ENCODE data around the gene LSS.

Gene LSS

DNA sequence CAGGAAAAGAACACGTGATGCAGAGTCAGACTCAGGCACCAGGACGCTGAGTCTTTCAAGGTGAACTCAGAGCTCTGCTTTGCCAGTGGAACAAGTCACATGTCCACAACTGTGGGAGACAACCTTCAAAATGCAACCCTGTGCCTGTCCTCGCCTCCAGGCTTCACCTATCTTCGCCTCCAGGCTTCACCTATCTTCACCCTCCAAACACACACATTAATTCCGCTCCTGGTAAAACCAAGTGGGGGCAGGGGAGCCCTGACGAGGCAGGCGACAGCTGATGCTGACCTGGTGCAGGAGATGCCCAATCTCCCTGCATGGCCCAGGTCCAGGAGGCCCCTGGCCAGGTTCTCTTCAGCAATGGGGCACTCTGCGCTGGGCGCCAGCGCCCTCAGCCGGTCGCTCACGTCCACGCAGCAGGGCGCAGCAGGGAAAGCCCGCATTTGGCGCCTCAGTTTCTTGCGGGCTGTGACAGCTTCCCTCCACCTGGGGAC is 28.0 kb upstream of the LSS start:
- Histone ChIP-seq H3K9ac (ENCODE audit: low read depth, low read length, poor library complexity, severe bottlenecking) (peak overlapping the region; percentile 80), H3K4me3 (ENCODE audit: low read length, poor library complexity, severe bottlenecking) (no peak overlapping the region), H4K20me1 (ENCODE audit: insufficient read depth, low read length, poor library complexity, severe bottlenecking) (no peaks in the 10 kb centered on the region), H3K4me2 (ENCODE audit: low read depth, low read length, poor library complexity, severe bottlenecking) (no peak overlapping the region), H3K9me2 (replicated peaks; ENCODE audit: low read depth, low read length) (no peaks in the 10 kb centered on the region), H3K9me3 (ENCODE audit: insufficient read depth, low read depth, low read length) (no peaks in the 10 kb centered on the region), H3K27me3 (ENCODE audit: insufficient read depth, low read length, poor library complexity, severe bottlenecking) (no peaks in the 10 kb centered on the region), H3F3A (ENCODE audit: low read depth) (peaks cover 10% of the 10 kb centered on the region), H3K79me2 (ENCODE audit: insufficient read depth, low read length) (no peaks in the 10 kb centered on the region), H3K4me1 (ENCODE audit: insufficient read depth, low read length, poor library complexity, severe bottlenecking) (peaks cover 40% of the 10 kb centered on the region), H3K36me3 (ENCODE audit: insufficient read depth, low read length) (peaks cover 63% of the 10 kb centered on the region; the same call in 1 of the 2 replicates), H2AFZ (ENCODE audit: low read length) (no peak overlapping the region)
- TF ChIP-seq EZH2phosphoT487 (IDR thresholded peaks at IDR 0.05; ENCODE audit: borderline replicate concordance) = no peak
- TF ChIP-seq, protein P1, sequence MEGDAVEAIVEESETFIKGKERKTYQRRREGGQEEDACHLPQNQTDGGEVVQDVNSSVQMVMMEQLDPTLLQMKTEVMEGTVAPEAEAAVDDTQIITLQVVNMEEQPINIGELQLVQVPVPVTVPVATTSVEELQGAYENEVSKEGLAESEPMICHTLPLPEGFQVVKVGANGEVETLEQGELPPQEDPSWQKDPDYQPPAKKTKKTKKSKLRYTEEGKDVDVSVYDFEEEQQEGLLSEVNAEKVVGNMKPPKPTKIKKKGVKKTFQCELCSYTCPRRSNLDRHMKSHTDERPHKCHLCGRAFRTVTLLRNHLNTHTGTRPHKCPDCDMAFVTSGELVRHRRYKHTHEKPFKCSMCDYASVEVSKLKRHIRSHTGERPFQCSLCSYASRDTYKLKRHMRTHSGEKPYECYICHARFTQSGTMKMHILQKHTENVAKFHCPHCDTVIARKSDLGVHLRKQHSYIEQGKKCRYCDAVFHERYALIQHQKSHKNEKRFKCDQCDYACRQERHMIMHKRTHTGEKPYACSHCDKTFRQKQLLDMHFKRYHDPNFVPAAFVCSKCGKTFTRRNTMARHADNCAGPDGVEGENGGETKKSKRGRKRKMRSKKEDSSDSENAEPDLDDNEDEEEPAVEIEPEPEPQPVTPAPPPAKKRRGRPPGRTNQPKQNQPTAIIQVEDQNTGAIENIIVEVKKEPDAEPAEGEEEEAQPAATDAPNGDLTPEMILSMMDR (conservative IDR thresholded peaks at IDR 0.05; ENCODE audit: low read length) = no peak

DNA sequence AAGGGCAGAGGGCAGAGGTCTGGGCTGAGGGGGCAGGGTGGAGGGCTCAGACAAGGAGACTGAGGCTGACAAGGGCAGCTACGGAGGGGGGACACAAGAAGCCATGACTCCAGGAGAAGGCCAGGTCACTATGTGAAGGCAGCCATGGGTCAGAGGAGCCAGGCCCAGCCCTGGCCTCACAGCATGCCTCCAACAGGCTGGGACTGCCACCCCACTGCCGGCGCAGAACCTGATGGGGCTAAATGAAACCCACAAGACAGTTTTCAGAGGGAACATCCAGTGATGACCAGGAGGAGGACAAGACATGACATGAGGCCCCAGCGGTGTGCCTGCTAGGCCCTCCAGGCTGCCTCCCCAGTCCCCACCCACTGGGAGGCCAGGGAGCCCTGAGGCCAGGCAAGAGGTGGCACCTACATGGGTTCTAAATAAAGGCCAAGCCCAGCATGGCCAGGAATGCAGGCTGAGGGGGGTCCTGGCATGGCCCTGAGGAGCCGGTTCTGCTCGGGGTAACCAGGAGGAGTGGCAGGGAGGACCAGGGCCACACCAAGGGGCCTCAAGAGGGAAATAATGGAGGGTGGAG is 27.3 kb upstream of the LSS start:
- Histone ChIP-seq H3K9me3 (ENCODE audit: insufficient read depth, low read depth, low read length) (no peaks in the 10 kb centered on the region), H3K4me1 (ENCODE audit: insufficient read depth, low read length, poor library complexity, severe bottlenecking) (peaks cover 40% of the 10 kb centered on the region), H4K20me1 (ENCODE audit: insufficient read depth, low read length, poor library complexity, severe bottlenecking) (no peaks in the 10 kb centered on the region), H3K4me2 (ENCODE audit: low read depth, low read length, poor library complexity, severe bottlenecking) (no peak overlapping the region), H3F3A (ENCODE audit: low read depth) (peaks cover 10% of the 10 kb centered on the region), H3K36me3 (ENCODE audit: insufficient read depth, low read length) (peaks cover 67% of the 10 kb centered on the region; the same call in 1 of the 2 replicates), H3K9ac (ENCODE audit: low read depth, low read length, poor library complexity, severe bottlenecking) (peak overlapping the region; percentile 80), H3K9me2 (replicated peaks; ENCODE audit: low read depth, low read length) (no peaks in the 10 kb centered on the region), H3K79me2 (ENCODE audit: insufficient read depth, low read length) (no peaks in the 10 kb centered on the region), H3K4me3 (ENCODE audit: low read length, poor library complexity, severe bottlenecking) (no peak overlapping the region), H2AFZ (ENCODE audit: low read length) (no peak overlapping the region), H3K27me3 (ENCODE audit: insufficient read depth, low read length, poor library complexity, severe bottlenecking) (no peaks in the 10 kb centered on the region)
- no peak for TF ChIP-seq EZH2phosphoT487 (IDR thresholded peaks at IDR 0.05; ENCODE audit: borderline replicate concordance)
- TF ChIP-seq, protein P1 (conservative IDR thresholded peaks at IDR 0.05; ENCODE audit: low read length) = no peak

DNA sequence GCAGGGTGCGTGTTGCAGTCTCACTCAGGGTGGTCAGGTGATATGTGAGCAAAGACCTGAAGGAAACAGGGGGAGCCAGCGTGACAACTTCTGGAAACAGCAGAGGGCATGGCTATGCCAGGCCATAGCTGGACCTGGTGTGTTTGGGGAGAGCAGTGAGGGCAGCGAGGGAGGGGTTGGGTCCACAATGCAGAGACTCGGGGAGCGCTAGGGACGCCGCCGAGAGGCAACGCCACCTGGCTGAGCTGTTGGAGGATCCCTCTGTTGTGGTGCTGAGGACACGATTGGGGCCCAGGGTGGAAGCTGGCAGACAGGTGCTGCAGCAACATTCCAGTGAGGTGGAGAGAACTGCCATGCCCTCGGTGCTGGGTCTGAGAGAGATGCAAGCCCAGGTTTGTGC is 26.6 kb upstream of the LSS start:
- H3K79me2 ChIP-seq (ENCODE audit: insufficient read depth, low read length) = no peaks in the 10 kb centered on the region
- H3K4me3 ChIP-seq (ENCODE audit: low read length, poor library complexity, severe bottlenecking) = peak overlapping the region; percentile 68
- no peaks in the 10 kb centered on the region for H4K20me1 ChIP-seq (ENCODE audit: insufficient read depth, low read length, poor library complexity, severe bottlenecking)
- peak overlapping the region; percentile 97 for H3K4me2 ChIP-seq (ENCODE audit: low read depth, low read length, poor library complexity, severe bottlenecking)
- peaks cover 67% of the 10 kb centered on the region; the same call in 1 of the 2 replicates for H3K36me3 ChIP-seq (ENCODE audit: insufficient read depth, low read length)
- no peak for TF ChIP-seq EZH2phosphoT487 (IDR thresholded peaks at IDR 0.05; ENCODE audit: borderline replicate concordance)
- TF ChIP-seq, protein P1 (conservative IDR thresholded peaks at IDR 0.05; ENCODE audit: low read length) = no peak
- H3K27me3 ChIP-seq (ENCODE audit: insufficient read depth, low read length, poor library complexity, severe bottlenecking) = no peaks in the 10 kb centered on the region
- H3K9ac ChIP-seq (ENCODE audit: low read depth, low read length, poor library complexity, severe bottlenecking) = peak overlapping the region; percentile 80
- H2AFZ ChIP-seq (ENCODE audit: low read length) = no peak overlapping the region
- H3K9me2 ChIP-seq (replicated peaks; ENCODE audit: low read depth, low read length) = no peaks in the 10 kb centered on the region
- H3K9me3 ChIP-seq (ENCODE audit: insufficient read depth, low read depth, low read length) = no peaks in the 10 kb centered on the region
- peaks cover 46% of the 10 kb centered on the region for H3K4me1 ChIP-seq (ENCODE audit: insufficient read depth, low read length, poor library complexity, severe bottlenecking)
- peaks cover 10% of the 10 kb centered on the region for H3F3A ChIP-seq (ENCODE audit: low read depth)
